ENCODE measurements around the gene RASA3. TPM values are rescaled to one million over a fixed set of nuclear protein-coding genes. Genes with fewer than 3 reads are reported as not detected.
"Not testable (repeated sequence)": the region's sequence is repeated elsewhere in the genome, so short reads cannot be mapped to it uniquely, and the experiment has no call there.

RASA3 gene
- polyA plus RNA-seq, 1 donor: 19.6 TPM

GRCh38 chr13:114101358-114102130 lies 30.9 kb downstream of the RASA3 start:
- DNase-seq (ENCODE audit: low read depth): no peak

- DNase-seq (ENCODE audit: low read depth): no peak
Observed at GRCh38 chr13:114100446-114101357, 31.7 kb downstream of the RASA3 start.

DNA sequence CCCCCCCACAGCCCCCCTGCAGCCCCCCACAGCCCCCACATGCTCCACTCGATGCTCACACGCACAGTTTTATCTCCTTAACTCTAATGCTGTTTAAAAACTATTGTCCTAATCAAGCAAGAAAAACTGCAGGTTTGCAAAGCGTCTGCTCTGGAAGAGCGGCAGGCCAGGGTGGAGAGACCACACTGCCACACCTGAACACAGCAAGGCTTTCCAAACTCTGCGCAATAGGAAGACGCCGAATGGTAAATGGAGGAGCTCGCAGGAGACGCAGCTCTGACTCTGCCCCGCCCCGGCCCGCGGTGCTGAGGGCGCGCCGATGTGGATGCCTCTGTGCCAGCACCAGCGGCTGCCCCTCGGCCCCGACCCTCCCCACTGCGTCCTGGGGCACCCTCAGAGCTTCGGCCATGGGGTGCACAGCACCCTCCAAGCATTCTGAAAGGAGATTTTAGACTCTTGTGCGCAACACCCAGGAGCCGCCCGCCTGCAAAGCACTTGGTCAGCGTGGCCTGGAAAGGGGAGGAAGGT lies 32.4 kb downstream of the RASA3 start:
- no peak for DNase-seq (ENCODE audit: low read depth)

DNA sequence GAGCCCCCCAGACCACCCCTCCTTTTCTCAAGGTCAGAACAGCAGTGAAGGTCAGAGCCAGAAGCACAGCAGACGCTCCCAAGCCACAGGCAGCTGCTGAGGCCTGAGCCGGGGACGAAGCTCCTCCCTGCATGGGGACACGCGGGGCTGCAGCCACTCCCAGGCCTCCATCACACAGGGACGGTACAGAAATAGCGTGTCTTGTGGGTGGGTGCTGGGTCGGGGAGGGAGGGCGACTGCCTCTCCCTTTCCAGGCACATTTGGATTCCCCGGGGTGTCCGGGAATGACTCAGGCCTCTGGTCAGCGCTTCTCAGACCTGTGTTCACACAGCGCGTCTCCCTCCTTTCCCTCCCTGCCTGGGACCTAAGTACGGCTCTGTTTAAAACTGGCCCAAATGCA lies 33.2 kb downstream of the RASA3 start:
- DNase-seq (ENCODE audit: low read depth): no peak

GRCh38 chr13:114098689-114099056 lies 33.8 kb downstream of the RASA3 start:
- not testable (repeated sequence) for DNase-seq (ENCODE audit: low read depth)

- DNase-seq (ENCODE audit: low read depth): no peak
Observed at GRCh38 chr13:114097893-114098688, 34.3 kb downstream of the RASA3 start.

- DNase-seq (ENCODE audit: low read depth): no peak
Observed at GRCh38 chr13:114097212-114097892, 35.1 kb downstream of the RASA3 start.

DNA sequence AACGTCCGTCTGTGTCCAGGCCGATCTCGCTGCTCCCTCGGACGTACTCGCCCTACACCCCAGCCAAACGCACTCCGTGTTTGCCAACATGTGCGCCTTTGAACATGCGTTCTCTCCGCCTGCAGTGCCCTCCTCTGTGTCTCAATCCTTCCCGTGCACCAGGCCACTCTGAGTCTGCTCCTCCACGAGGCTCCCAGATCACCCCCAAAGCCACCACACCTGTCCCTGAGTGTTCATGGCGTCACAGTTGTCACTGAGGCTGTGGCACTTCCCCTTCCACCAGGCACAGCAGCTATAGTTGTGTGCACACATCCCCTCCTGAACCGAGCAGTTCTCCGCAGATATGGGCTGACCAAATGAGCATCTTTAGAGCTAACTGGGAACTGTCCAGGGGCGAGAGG lies 35.6 kb downstream of the RASA3 start:
- DNase-seq (ENCODE audit: low read depth): no peak

DNA sequence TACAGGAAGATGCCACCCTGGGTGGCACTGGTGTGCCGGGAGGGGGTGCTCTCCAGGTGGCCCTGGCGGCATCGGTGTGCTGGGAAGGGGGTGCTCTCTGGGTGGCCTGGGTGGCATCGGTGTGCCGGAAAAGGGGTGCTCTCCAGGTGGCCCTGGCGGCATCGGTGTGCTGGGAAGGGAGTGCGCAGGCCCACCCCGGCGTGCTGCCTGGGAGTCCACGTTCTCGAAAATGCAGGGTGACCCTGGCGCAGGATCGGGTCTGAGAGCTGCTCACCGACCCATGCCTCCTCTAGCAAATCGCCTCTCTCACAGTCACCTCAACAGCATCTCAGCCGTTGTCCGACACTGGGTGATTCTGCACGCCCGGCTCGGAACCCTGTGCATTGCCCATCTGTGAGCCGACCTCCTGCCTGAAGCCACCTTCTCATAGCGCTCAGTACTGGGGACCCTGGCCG lies 36.4 kb downstream of the RASA3 start:
- DNase-seq (ENCODE audit: low read depth): no peak

GRCh38 chr13:114095486-114095885 lies 36.9 kb downstream of the RASA3 start:
- DNase-seq (ENCODE audit: low read depth): no peak

DNA sequence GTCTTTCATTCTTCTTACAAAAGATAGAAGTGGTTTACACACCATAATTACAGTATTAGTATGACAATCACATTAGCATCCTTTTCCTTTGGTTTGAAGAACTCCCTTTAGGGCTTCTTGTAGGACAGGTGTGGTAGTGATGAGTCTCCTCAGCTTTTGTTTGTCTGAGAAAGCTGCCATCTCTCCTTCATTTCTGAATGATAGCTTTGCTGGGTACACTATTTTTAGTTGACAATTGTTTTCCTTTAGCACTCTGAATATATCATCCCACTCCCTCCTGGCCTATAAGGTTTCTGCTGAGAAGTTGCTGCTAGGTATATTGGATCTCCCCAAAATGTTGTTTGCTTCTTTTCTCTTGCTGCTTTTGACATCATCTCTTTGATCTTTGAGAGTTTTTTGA lies 39.3 kb downstream of the RASA3 start:
- DNase-seq (ENCODE audit: low read depth): no peak

GRCh38 chr13:114092468-114092867 lies 40.0 kb downstream of the RASA3 start:
- no peak for DNase-seq (ENCODE audit: low read depth)

GRCh38 chr13:114090476-114090875 lies 41.9 kb downstream of the RASA3 start:
- DNase-seq (ENCODE audit: low read depth): no peak

DNA sequence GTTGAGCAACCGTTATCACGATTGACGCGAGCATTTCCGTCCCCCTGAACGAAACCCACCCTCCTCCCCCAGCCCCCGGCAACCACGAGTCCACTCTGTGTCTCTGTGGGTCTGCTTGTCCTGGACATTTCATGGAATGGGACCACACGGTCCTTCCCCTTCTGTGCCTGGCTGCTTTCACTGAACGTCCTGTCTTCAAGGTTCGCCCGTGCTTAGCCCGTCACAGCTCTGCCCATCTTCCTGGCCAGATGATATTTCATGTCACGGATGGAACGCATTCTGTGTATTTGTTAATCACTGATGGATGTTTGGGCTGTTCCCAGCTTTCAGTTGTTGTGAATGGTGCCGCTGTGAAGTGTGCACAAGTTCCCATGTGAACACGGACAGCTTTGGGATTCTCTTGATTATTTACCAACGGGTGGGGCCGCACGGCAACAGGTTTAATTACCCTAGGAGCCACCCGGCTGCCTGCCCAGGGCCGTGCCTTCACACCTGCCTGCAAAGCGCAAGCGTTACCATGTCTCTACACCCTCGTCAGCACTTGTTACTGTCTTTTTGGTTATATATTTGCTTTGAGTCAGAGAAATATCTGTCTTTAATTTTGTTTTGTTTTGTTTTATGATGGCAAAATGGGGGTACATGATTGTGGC lies 42.5 kb downstream of the RASA3 start:
- DNase-seq (ENCODE audit: low read depth): no peak

DNA sequence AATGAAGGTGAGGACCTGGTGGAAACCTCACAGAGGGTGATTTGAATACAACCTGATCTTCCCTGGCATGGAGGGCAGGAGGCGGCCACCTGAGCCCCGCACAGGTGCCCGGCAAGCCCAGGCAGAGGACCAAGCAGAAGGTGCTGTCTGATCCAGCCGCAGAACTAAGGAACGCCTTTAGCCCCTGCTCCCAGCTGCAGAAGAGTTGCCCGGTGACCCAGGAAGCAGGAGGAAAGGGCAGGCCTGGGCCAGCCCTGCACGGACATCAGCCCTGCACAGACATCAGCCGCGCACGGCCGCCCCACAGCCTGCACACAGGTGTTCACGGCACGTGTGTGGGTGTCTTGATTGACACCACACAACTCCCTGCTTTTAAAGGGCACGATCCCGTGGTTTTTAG lies 43.1 kb downstream of the RASA3 start:
- no peak for DNase-seq (ENCODE audit: low read depth)

- DNase-seq (ENCODE audit: low read depth): no peak
Observed at GRCh38 chr13:114088863-114089262, 43.6 kb downstream of the RASA3 start.

DNA sequence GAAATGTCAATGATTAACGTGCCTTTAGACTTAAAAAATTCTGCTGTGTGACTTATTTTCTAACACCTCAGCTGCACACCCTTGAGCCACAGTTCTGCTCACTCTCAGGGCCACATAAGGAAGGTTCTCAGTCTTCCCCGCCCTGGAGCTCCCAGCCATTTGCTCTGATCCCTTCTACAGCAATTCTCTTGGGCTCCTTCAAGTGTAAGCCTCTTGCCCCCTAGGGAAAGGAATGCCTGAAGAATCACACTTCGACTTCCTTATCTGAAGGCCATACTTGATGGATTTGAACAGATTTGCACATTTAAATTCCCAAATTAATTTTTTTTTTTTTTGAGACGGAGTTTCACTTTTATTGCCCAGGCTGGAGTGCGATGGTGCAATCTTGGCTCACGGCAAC lies 44.2 kb downstream of the RASA3 start:
- no peak for DNase-seq (ENCODE audit: low read depth)

DNA sequence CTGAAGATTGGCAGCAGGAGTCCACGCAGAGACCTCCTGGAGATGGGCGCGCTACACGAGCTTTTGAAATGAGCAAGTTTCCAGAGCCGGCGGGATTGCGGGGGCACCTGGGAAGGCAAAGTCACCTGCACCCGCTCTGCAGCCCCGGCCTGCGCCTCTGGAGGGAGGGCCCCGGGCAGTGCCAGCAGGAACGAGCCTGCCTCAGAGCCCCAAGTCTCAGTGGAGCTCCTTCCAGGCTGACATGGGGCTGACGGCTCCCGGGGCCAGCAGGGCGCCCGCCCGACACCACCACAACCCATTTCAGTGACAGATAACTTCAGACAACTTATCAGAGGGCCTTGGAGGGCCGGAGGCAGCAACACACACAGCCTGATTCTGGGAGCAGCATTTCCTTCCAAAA lies 45.0 kb downstream of the RASA3 start:
- DNase-seq (ENCODE audit: low read depth): no peak

DNA sequence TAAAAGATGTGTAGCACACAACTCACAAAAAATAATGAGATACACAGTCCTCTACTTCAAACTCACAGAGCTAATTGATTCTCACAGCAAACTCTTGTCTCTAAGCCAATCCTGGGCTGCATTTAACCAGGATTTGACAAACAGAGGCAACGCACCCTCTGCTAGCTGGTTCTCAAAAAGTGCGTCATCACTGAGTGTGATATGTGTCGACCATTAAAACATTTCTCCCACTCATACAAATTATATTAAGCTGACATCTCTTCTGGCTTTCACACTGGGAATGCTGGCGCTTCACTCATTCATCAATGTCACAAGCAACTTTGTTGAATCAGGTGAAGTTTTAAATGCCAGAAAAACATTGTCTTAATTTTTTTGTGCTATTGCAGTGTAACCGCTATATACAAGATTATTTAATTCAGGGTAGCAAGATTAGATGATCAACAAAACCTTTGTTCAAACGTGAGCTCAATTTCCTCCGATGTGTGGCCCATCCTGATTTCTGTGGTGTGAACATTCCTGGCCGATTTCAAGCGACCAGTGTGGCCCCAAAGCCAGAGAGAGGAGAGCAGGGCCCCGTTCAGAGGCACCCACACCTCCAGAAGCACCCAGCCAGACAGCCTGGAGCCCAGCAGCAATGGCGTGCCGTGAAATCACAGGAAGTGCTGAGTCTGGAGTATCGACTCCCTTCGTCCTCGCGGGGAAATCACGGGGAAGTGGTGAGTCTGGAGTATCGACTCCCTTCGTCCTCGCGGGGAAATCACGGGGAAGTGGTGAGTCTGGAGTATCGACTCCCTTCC lies 49.4 kb downstream of the RASA3 start:
- DNase-seq (ENCODE audit: low read depth): no peak

Data from forelimb muscle (tissue), 1 donor.